Lung (tissue), 12 donors: ENCODE measurements around the gene YARS1. TPM values are rescaled to one million over a fixed set of nuclear protein-coding genes. Genes with fewer than 3 reads are reported as not detected.

ENCODE experiments used
- ATAC-seq: fragments of 200-7000 bp; cut with Tn5 transposase; one replicate; pipeline ENCODE4 v1.9.1; 2020; ENCODE audit warnings: moderate number of reproducible peaks; ENCODE audit not compliant: insufficient read depth, low FRiP score
- DNase-seq, 3 donors: peaks; one replicate each; pipeline ENCODE4 v3.0.0-alpha.2; 2013 to 2017
- H3K27ac ChIP-seq, 2 donors: one replicate each; pipeline ENCODE4 v1.5.1; 2013; ENCODE audit warnings: mild to moderate bottlenecking in 2 of 2, moderate library complexity in 2 of 2, control low read depth in 1 of 2, inconsistent platforms in 1 of 2, low read depth in 1 of 2, low read length in 1 of 2
- H3K27me3 ChIP-seq, 3 donors: one replicate each; pipeline ENCODE4 v1.5.1; 2013; ENCODE audit warnings: low read length in 2 of 3; ENCODE audit not compliant: control insufficient read depth in 3 of 3, insufficient read depth in 3 of 3
- H3K36me3 ChIP-seq, 4 donors: one replicate each; pipeline ENCODE4 v1.5.1; 2013; ENCODE audit warnings: low read length in 4 of 4, mild to moderate bottlenecking in 1 of 4, moderate library complexity in 1 of 4; ENCODE audit not compliant: control insufficient read depth in 4 of 4, insufficient read depth in 4 of 4
- H3K4me1 ChIP-seq, 5 donors: one replicate each; pipeline ENCODE4 v1.5.1; 2013; ENCODE audit warnings: low read length in 5 of 5, mild to moderate bottlenecking in 2 of 5, moderate library complexity in 1 of 5; ENCODE audit not compliant: control insufficient read depth in 5 of 5, insufficient read depth in 5 of 5
- H3K4me3 ChIP-seq: one replicate; pipeline ENCODE4 v1.5.1; 2013; ENCODE audit warnings: mild to moderate bottlenecking, control low read depth, moderate library complexity
- H3K9ac ChIP-seq, 2 donors: one replicate each; pipeline ENCODE4 v1.5.1; 2013; ENCODE audit warnings: low read length in 2 of 2, control low read depth in 1 of 2; ENCODE audit not compliant: insufficient read depth in 1 of 2
- H3K9me3 ChIP-seq, 4 donors: one replicate each; pipeline ENCODE4 v1.5.1; 2013; ENCODE audit warnings: low read length in 3 of 4, mild to moderate bottlenecking in 1 of 4, moderate library complexity in 1 of 4; ENCODE audit not compliant: control insufficient read depth in 4 of 4, insufficient read depth in 3 of 4
- WGBS, 2 donors: extraction: QIAGEN DNeasy Blood & Tissue Kit; methylation state at CpG; one replicate each; pipeline ENCODE4 v1.1.7; 2013; 5-methylcytosine and 5-hydroxymethylcytosine counted together
- polyA plus RNA-seq, 2 donors: library from polyadenylated mRNA; stranded (reverse); fragments of 200-250 nt; gene quantifications; one replicate each; pipeline ENCODE4 v1.2.1, GENCODE V29; 2013
- total RNA-seq, 2 donors: library from RNA; depleted of rRNA in 1 of 2; stranded (reverse); fragments of >200 nt in 1 of 2; gene quantifications; one replicate each; pipeline ENCODE4 v1.2.1, GENCODE V29; 2014 to 2021
- TF ChIP-seq, protein P1 (sequence below): IDR thresholded peaks from 2 replicates; pipeline ENCODE4 v1.5.1; 2012; ENCODE audit warnings: mild to moderate bottlenecking; ENCODE audit errors: control extremely low read depth, extremely low read depth
- donor health status: control.
- donor health status: control.
- donor health status: Bipolar disorder and iron deficiency.
- donor health status: healthy.
- donor health status: DM: yes; HTN: yes; CAD: no.

YARS1 gene
- total and polyA plus RNA-seq, 4 donors = 61.2 to 151 (median 77.8) TPM

DNA sequence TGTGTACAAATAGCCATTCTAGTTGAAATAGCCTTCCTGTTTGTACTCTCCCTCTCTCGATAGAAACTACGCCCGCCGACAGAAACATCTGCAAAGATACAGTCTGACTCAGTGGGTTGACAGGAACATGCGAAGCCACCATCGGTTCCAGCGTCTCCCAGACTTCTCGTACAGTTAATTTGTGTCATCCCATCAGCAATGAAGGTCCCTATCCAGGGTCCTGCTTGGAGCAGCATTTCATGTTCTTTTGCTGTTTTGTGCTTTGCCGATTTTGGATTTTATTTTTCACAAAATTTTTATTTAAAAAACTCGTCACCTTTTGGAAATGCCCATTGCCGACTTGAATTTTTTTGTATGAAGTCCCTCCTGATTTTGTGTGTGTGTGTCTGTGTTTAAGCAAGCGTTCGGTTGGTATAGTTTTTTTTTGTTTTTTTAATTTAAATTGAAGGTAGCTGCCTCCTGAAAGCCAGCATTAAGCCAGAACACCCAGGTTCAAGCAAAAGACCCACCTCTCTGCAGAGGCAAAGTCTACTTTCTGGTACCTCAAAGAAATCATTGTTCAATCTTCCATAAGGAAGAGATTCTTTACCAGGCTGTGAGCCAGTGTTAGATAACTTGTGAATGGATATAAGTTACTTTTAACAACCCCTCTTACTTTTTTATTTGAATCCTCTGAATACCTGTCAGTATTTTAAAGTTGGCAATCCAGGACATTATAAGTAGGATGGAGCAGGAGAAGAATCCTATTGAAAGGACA lies 38.9 kb upstream of the YARS1 start:
- TF ChIP-seq, protein P1, sequence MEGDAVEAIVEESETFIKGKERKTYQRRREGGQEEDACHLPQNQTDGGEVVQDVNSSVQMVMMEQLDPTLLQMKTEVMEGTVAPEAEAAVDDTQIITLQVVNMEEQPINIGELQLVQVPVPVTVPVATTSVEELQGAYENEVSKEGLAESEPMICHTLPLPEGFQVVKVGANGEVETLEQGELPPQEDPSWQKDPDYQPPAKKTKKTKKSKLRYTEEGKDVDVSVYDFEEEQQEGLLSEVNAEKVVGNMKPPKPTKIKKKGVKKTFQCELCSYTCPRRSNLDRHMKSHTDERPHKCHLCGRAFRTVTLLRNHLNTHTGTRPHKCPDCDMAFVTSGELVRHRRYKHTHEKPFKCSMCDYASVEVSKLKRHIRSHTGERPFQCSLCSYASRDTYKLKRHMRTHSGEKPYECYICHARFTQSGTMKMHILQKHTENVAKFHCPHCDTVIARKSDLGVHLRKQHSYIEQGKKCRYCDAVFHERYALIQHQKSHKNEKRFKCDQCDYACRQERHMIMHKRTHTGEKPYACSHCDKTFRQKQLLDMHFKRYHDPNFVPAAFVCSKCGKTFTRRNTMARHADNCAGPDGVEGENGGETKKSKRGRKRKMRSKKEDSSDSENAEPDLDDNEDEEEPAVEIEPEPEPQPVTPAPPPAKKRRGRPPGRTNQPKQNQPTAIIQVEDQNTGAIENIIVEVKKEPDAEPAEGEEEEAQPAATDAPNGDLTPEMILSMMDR = no peak
- DNase-seq = no peak
- 95% methylated on average over 13 of the region's 13 CpGs for WGBS, 2 donors
- Histone ChIP-seq H3K9me3 (no peaks in the 10 kb centered on the region), H3K9ac (no peak overlapping the region), H3K4me1 (peaks cover 0 to 2% (median 0%) of the 10 kb centered on the region in 5 donors), H3K27me3 (no peaks in the 10 kb centered on the region), H3K4me3 (no peak overlapping the region), H3K36me3 (peaks cover 7 to 41% (median 23%) of the 10 kb centered on the region in 4 donors), H3K27ac (no peak overlapping the region)
- no peak for ATAC-seq

DNA sequence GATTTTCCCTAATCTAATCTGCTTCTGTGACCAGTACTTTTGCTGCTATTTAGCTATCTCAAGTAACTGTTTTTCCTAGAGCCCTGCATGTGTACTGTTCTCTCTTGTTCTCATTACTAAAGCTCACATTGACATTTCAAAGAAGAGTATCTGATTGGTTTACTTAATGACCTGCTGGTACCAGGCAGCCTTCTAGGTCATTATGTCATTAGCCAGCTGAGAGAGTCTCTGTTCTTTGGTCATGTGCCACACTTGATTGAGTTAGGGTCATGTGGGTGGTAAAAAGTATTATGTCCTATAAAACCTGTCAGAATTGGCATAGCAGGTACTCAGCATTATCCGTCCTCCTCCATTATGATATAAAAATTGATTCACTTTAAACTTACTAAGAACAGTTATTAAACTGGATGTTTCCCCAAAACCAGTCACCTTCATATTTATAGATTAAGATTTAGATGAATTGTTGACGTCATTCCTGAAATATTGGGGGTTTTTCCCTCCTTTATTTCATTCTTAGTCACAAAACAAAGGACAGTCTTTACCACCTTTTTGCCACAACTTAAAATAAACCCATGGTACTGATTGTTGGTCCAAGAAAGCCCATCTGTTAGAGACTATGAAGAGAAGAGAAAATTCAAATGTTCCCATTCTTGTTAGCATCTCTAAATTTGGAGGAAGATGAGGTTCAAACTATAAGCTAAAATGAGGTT lies 31.4 kb upstream of the YARS1 start:
- peaks cover 10 to 32% (median 15%) of the 10 kb centered on the region in 4 donors for H3K36me3 ChIP-seq
- no peak for ATAC-seq
- no peak overlapping the region for H3K27ac ChIP-seq
- no peaks in the 10 kb centered on the region for H3K9me3 ChIP-seq
- H3K9ac ChIP-seq = no peak overlapping the region
- DNase-seq = no peak
- H3K4me3 ChIP-seq = no peak overlapping the region
- no peaks in the 10 kb centered on the region for H3K27me3 ChIP-seq
- H3K4me1 ChIP-seq = no peaks in the 10 kb centered on the region
- TF ChIP-seq, protein P1 = no peak
- WGBS, 2 donors = 49 to 50% methylated on average over 2 of the region's 2 CpGs

DNA sequence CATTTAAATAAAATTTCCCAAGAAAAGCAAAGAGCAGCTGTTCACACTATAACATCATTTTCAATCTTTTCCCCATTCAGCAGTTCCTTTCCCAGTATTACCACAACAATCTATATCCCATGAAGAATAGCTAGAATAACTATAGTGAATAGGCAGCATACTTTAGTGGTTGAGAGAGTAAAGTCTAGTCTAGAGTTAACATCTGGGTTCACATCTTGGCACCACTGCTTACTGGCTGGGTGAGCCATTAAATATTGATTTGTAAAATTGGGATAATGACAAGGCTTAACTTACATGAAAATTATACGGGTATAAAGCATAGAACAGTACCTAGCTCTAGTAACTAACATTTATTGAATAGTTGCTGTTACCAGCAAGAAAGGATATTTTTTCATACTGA lies 14.7 kb upstream of the YARS1 start:
- Histone ChIP-seq H3K4me1 (peaks cover 0 to 12% (median 0%) of the 10 kb centered on the region in 5 donors), H3K9me3 (no peaks in the 10 kb centered on the region), H3K4me3 (no peak overlapping the region), H3K27ac (no peak overlapping the region), H3K27me3 (no peaks in the 10 kb centered on the region), H3K36me3 (peaks cover 3 to 42% (median 21%) of the 10 kb centered on the region in 4 donors), H3K9ac (no peak overlapping the region)
- no peak for DNase-seq
- ATAC-seq = no peak
- WGBS, 2 donors = 91 to 97% methylated on average over 1 of the region's 1 CpG
- TF ChIP-seq, protein P1 = no peak
